ENCODE results near the gene HECTD4.

Gene HECTD4

GRCh38 chr12:112151766-112152541, 230.3 kb downstream of the HECTD4 start:
- DNase-seq = no peak

- no peak for DNase-seq
Observed at GRCh38 chr12:112149596-112149995, 232.6 kb downstream of the HECTD4 start.

GRCh38 chr12:112148031-112148513, 234.2 kb downstream of the HECTD4 start:
- no peak for DNase-seq

GRCh38 chr12:112146123-112146522, 236.1 kb downstream of the HECTD4 start:
- no peak for DNase-seq

- peak; percentile 60 for DNase-seq
Observed at GRCh38 chr12:112140728-112141127, 241.5 kb downstream of the HECTD4 start.

- no peak for DNase-seq
Observed at GRCh38 chr12:112134731-112135130, 247.5 kb downstream of the HECTD4 start.

GRCh38 chr12:112133418-112133817, 248.8 kb downstream of the HECTD4 start:
- DNase-seq = no peak

- DNase-seq = no peak
Observed at GRCh38 chr12:112131686-112132085, 250.5 kb downstream of the HECTD4 start.

- no peak for DNase-seq
Observed at GRCh38 chr12:112130441-112130998, 251.7 kb downstream of the HECTD4 start.

- DNase-seq = no peak
Observed at GRCh38 chr12:112126911-112127310, 255.3 kb downstream of the HECTD4 start.

GRCh38 chr12:112126000-112126438, 256.2 kb downstream of the HECTD4 start:
- DNase-seq = no peak

GRCh38 chr12:112125250-112125999, 256.8 kb downstream of the HECTD4 start, which contains the start of gene TRAFD1:
Gene TRAFD1, plus strand, starts transcription at chr12:112125560. Its CDS starts 4,963 bp downstream, at chr12:112130523.
- peak; percentile 99 for DNase-seq

- DNase-seq = no peak
Observed at GRCh38 chr12:112124918-112125249, 257.3 kb downstream of the HECTD4 start.

GRCh38 chr12:112122823-112123690, 259.2 kb downstream of the HECTD4 start:
- DNase-seq = no peak

- DNase-seq = peak; percentile 91
Observed at GRCh38 chr12:112121780-112122565, 260.3 kb downstream of the HECTD4 start.

GRCh38 chr12:112117685-112118084, 264.5 kb downstream of the HECTD4 start:
- no peak for DNase-seq

GRCh38 chr12:112116232-112117060, 265.8 kb downstream of the HECTD4 start:
- peak; percentile 60 for DNase-seq

GRCh38 chr12:112115259-112116045, 266.8 kb downstream of the HECTD4 start:
- no peak for DNase-seq

- DNase-seq = no peak
Observed at GRCh38 chr12:112112409-112113133, 269.7 kb downstream of the HECTD4 start.

Measured in femur (tissue), 1 donor.